HG03571 (cell line): ENCODE data around the gene NKAIN4.

Experiments
- ATAC-seq: cut with Tn5 transposase; IDR thresholded peaks from one replicate; pipeline ENCODE4 v1.9.1; 2021; ENCODE audit not compliant: unreplicated experiment

NKAIN4 gene

DNA sequence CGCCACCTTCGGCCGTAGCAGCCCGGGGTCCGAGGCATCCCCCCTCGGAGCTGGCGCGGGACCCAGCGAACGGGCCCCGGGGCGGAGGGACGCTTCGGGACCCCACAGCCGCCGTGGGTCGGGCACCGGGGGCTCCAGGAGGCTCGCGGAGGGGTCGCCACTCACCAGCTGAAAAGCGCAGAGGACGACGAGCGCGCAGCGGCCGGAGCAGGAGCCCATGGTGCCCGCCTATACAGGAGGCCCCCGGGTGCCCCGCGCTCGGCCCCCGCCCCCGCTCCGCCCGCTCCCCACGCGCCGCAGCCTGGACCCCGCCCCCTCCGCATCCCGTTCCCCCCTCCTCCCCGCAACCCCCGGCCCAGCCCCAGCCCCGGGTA, at the start of gene NKAIN4:
TSS of gene NKAIN4 (minus strand) at position 232 of the 374 bp plus-strand sequence. CDS start at position 219, 13 bp downstream.
- ATAC-seq, result no peak

DNA sequence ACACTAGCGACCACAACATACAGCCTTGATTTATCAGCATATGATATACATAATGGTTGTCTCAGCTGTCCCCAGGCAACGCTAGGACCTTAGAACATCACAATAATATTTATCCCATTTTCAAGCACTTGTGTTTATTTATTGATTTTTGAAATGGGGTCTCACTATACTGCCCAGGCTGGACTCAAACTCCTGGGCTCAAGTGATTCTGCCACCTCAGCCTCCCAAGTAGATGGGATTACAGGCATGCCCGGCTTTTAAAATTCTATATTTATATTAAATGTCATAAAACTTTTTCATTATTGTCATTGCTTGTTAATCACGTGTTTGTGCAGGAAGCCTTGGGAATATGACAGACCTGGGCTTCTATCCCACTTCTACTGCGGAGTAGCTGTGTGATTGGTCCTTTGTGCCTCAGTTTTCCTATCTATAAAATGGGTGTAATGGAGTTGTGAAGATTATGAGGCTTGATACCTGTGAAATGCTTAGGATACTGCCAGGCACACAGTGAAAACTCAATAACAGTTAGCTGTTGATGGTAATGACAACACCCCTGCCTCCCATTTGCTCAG, 48.9 kb upstream of the NKAIN4 start:
- no peak for ATAC-seq

DNA sequence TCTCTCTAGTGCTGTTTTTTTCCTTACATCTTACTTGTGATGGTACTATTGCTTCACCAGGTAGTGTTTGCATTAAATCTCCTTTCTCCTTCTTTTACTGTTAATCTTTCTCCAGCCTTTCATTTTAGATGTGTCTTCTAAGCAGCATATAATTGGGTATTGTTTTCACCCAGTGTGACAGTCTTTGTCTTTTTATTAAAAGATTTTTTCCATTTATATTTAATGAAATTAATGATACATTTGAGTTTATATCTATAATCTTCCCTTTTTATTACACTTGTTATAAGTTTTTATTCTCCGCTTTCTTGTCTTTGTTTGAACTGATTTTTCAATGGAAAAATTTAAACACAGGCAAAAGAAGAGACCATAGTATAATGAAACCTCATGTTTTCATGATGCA, 47.4 kb upstream of the NKAIN4 start:
- no peak for ATAC-seq

DNA sequence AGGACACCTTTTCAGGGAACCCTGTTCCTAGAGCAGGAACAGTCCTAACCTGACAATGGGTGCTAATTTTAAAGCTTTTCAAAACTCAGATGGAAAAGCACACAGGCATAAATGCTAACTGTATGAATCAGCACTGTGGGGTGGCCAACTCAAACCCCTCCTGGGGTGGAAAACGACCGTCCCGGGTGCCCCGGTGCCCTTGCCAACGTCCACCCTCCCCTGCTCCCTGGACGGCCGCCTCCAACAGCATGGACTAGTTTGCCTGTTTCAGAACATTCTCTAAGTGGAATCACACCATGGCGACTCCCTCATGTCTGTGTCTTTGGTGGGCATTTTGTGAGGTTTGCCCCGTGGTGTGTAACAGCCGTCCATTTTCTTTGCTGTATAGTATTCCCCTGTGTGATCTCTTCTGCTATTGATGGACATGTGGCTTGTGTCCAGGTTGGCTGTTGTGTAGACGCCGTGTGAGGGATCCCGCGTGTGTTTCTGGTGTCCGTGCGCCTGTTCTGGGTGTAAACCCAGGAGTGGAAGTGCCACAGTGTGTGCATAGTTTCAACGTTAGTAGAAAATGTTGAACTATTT, 44.6 kb upstream of the NKAIN4 start:
- ATAC-seq, result no peak

DNA sequence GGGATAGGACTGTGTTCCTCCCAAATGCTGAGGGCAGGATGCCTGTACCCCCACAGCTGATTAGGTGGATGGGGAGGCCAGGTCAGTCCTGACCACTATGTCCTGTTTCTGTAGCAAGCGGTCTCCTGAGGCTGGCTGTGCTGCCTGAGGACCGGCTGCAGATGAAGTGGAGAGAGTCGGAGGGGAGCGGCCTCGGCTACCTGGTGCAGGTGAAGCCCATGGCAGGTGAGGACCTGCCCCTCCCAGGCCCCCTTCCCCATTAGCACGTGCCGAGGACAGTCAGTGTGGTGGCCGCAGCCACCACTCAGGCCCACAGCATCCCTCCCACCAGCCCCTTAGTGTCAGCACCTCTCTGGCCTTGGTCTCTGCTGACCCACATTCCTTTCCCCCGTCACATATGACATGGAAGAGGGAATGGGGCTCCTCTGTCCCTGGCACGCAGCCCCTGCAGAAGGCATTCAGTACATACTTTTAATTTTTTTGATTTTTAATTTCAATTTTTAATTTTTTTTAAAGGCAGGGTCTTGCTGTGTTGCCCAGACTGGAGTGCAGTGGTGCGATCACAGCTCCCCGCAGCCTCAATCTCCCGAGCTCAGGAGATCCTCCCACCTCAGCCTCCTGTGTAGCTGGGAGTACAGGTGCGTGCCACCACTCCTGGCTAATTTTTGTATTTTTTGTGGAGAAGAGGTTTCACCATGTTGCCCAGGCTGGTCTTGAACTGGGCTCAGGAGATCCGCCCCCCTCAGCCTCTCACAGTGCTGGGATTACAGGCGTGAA, 43.7 kb upstream of the NKAIN4 start:
- no peak for ATAC-seq

DNA sequence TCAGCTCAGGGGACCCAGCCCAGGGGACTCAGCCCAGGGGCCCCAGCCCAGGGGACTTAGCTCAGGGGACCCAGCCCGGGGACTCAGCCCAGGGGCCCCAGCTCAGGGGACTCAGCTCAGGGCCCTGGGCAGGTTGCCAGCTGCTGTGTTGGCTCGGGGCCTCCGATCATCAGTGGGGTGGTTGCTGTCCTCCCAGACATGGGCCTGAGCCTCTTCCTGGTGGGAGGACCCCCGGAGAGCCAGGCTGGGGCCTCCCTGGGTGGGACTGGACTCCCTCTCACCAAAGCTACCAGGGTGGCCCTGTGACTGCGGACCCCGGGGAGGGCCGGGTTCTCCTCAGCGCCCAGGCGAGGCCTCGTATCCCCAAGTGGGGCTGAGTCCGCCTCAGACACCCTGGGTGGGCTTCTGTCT, 43.1 kb upstream of the NKAIN4 start:
- ATAC-seq, result no peak

DNA sequence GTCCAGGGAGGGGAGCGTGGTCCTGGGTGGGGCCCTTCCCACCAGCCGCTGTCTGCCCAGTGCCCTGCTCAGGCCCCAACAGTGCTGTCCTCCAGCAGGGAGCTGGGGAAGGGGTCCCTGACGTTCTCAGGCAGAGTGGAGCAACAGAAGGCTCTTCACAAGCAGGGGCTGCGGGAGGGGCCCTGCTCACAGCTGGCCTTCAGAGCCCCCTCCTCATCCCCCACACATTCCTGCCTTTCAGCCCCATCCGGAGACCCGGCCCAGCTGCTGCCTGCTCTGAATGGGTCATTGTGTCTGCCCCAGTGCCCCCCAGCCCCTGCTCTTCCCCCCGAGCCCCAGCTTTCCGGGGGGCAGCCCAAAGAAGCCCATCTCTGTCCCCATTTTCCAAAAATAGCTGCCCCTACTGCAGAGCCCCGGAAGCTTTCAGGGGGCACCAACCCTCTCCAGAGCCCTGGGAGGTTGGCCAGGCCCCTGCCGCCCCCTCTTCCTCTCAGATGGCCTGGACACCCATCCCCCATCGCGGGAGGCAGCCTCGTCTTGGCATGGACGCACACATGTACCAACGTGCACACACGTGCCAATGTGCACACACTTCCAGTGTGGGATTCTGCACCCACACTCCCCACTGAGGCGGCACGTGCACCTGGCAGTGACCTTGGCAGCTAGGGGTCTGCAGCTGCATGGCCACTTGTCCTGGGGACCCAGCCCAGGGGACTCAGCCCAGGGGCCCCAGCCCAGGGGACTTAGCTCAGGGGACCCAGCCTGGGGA, 42.5 kb upstream of the NKAIN4 start:
- no peak for ATAC-seq

DNA sequence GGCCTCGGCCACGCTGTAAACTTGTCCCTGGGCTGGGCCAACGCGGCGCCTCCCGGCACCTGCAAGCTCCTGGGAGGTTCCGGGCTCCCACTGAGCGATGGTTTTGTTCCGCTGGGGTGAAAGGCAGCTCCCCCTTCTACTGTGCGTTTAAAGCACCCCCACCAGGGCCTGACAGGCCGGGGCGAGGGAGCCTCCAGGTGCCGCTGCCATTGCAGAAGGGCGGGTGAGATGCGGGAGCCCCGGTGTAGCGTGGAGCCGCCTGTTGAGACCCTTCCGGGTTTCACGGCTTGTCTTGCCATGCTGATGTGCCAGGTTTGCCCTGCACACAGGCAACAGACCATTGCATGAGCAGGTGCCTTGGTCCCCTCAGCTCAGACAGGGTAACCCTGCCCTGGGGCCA, 41.6 kb upstream of the NKAIN4 start:
- ATAC-seq, result no peak

DNA sequence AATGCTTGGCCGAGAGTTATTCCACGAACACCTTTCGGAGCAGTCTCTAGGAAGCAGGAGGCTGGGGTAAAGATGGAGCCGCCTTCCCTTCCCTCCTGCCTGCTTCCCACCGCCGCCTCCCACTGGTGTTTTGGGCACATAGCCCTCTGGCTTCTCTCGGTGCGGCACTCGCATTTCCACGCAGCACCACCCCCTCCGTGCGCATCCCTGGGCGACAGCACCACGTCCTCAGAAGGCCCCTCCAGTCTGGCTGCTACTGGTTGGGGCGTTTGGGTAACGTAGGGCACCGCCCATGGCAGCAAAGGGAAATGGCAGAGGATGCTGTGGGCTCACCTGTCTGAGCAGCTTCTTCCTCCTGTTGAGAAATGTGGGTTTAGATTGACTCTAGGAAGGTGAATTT, 41.2 kb upstream of the NKAIN4 start:
- no peak for ATAC-seq

DNA sequence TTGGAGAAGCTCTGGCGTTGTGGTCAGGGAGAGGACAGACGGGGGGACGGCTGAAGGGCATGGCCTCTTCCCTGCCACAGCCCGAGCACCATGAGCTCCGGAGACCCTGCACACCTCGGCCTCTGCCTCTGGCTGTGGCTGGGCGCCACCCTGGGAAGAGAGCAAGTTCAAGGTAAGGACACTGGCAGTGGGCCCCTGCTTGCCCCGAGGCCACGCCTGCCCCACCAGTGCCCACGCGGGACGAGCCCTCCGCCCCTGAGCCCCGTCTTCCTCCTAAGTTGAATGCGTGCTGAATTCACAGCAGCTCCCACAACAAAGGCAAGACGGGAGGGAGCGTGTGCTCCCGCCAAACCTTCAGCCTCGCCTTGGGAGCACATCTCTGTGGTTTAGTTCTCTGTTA, 40.8 kb upstream of the NKAIN4 start:
- ATAC-seq, result no peak

DNA sequence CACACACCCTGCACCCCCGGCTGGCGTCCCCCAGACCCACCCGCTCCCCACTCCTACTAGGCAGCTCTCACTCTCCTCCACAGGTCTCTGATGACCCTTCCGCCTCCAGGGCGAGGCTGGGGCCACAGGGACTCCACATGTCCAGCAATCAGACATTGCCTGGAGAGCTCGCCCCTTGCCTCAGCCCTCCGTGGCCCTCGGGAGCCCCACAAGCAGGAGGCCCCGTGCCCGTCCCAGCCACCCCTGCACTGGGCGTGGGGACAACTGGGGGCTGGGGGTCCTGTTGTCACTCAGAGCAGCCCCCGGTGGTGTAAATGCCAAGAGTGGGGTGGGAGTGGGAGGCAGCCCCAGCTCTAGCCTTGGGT, 40.3 kb upstream of the NKAIN4 start:
- no peak for ATAC-seq

DNA sequence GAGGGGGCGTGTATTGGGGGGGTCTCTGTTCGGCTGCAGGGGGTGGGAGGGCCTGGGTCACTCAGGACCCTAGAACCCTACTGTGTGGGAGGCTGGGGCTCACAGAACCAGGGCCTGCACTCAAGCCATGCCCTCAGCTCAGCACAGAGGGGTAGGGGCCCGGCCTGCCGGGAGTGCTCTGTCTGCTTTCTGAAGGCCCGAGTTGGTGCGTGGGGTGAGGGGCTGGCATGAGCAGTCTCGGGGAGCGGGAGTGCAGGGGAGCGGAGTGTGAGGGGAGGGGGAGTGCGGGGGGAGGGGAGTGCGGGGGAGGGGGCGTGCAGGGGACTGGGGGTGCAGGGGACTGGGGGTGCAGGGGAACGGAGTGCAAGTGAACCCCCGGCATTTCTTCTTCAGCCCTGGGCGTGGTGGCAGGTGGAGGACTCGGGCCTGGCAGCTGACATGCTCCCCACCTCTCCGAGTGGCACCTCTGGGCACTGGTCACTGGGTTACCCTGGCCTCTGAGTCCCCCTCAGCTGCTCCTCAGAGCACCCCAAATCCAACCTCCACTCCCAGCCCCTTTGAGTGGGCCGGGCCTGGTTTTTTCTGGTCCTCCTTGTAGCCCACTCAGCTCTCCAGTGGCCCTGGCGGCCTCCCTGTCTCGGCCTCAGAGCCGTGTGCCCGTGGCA, 39.7 kb upstream of the NKAIN4 start:
- ATAC-seq, result no peak

DNA sequence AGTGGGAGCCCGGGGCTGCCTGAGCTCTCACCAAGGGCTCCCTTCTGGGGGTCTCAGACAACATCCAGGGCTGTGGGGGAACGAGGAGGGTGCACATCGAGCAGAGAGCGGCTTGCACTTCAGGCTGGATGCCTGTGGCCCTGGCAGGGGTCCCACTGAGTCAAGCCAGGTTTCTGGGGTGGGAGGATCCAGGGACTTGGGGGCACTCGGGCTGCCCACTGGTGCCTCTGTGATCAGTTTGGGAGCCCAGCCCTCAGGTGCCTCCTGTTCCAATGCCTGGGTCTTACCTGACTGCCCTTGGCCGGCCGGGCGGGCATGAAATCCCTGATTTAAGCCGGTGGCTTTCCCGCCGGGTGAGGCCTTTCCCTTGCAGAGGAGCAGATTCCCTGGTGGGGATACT, 39.2 kb upstream of the NKAIN4 start:
- no peak for ATAC-seq

DNA sequence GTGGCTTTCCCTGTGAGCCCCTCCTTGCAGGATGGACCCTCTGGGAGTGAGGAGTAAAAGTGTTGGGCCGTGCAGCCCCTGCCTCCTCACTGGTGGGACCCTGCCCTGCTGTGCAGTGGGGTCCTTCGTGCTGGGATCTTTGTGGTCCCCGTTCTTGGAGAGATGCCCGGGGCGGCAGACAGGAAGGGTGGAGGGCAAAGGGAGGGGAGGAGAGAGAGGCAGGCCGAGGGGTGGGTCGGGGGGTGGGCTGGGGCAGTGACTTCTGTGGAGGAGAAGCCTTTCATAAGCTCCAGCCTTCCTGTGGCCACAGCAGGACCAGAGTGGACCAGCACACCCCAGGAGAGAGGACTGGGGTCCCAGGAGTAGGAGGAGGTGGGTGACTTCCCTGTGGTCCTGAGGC, 38.6 kb upstream of the NKAIN4 start, which contains the start of gene COL20A1:
TSS of gene COL20A1 (plus strand) at position 283 of the 400 bp plus-strand sequence. CDS start 1,922 bp downstream, outside the sequence.
- no peak for ATAC-seq

DNA sequence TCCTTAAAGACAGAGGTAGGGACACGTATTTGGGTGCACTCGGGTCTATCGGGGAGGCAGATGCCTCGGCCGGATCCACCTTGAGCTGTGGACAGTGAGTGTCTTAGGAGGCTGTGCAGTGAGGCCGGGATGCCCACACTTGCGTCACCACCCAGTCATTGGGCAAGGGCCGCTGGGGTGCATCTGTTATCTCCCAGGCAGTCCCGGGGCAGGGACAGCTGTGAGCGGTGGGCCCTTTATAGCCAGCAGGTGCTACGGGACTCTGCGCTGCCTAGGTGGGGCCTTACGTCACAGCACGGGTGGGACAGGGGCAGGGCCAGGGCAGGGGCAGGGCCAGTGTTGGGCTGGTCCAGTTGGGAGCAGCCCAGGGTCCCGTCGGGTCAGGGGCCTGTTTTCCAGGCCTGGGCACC, 38.0 kb upstream of the NKAIN4 start:
- no peak for ATAC-seq

DNA sequence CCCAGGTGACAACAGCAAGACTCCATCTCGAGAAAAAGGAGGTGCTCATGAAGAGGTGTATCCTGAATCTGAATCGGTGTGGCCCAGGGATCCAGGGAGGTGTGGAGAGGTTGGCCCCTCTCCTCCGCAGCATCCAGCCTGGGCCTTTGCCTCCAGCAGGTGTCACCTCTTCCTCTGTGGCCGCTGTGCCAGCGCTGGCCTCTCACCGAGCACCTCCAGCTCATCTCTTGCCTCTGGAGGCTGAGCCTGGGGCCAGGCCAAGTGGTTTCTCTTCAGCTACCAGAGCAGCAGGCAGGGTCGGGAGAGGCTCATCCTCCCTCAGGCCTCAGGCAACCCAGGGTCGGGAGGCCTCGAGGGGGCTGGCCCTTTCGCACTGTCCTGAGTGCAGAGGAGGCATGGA, 37.5 kb upstream of the NKAIN4 start:
- no peak for ATAC-seq

DNA sequence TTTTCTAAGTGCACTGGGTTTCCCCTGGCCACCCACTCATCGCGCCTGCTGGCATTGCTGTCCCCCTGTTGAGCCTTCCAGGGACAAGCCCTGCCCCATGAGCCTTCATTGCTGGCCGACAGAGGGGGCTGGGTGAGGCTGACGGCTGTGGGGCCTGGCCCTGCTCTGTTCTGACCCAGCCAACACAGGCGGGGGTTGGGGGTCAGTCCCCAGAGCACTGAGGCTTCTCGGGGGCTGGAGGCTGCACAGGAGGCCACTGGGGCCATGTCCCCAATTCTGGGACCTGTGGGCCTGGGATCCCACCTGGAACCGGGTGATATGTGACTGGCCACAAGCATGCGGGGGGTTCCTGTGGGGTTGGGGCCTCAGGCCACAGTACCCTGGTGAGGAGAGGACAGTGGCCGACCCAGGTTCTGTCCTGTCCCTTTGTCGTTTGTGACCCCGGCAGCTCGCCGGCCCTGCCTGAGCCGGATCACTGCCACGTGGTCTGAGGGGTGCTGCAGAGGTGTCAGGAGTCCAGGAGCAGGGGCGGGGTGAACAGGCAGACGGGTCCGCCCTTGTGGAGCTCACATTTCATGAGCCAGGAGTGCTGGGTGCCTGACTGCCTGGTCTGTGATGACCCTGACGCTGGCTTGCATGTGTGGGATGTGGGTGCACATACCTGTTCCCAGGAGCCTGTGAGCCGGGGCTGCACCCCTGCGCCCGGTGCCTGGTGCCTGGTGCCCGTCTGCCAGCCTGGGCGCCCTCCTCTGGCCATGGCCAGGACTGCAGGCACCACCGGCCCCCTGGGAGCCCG, 36.6 kb upstream of the NKAIN4 start:
- no peak for ATAC-seq

DNA sequence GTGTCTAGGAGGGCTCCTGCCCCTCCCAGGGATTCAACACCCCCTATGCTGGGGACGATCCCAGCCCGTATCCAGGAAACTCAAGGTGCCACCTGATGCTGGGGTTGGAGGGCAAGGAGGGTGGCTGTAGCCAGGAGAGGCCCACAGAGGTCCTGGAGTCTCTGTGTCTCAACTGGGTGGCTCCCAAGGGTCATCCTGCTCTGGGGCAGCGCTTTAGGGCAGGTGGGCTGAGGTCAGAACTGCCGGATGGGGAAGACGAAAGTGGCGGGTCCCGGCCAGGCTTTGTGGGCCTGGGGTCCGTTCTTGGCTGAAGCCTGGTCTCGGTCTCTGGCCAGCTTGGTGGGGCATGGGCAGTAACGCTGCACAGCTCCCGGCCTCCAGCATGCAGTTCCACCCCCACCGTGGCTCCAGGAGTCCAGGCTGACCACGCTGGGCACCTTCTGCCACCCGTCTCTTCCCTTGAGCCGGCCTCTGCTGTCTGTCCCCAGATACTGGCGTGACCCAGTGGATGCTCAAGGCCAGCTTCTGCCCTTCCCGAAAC, 35.9 kb upstream of the NKAIN4 start:
- no peak for ATAC-seq

DNA sequence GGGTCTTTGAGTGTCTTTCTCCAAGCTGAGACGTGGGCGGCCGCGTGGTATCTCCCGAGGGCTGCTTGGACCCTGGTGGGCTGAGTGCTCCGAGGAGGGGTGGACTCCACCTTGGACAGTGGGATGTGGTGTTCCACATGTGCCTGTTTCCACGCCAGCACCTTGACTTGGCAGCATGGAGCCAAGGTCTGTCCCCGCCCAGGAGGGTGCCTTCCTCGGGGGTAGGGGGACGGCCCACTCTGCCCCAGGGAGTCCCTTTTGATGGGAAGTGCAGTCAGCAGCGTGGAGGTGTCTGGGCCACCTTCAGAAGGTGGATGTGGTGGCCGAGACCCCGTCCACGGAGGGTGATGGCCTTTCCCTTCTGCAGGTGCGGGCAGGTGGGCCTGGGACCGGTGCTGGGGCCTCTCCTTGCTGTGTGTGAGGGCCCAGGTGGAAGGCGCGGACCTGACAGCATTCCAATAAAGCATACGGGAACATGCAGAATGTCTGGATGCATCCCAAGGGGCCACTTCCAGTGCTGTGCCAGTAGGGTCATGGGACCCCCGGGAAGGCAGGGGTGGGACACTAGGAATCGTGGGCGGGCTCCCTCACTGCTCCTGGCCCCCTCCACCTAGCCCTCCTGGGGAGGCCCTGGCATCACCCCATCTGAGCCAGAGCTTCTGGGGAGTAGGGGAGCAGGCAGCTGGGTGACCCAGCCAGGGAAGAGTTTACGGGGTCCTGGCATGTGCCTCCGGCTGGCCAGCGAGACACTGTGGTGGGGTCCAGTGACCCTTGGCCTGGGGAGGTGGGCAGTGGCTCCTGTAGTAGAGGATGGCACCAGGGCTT, 35.3 kb upstream of the NKAIN4 start:
- ATAC-seq, result no peak
